ENCODE data around the gene BANF2.

- TF ChIP-seq CTCF (IDR thresholded peaks at IDR 0.05; ENCODE audit: poor library complexity, severe bottlenecking) (no peak), EP300 (conservative IDR thresholded peaks at IDR 0.05; ENCODE audit: poor library complexity, severe bottlenecking) (no peak), MXI1 (conservative IDR thresholded peaks at IDR 0.05; ENCODE audit: poor library complexity, severe bottlenecking) (no peak), SMC3 (conservative IDR thresholded peaks at IDR 0.05; ENCODE audit: poor library complexity) (no peak), TAF1 (IDR thresholded peaks at IDR 0.05; ENCODE audit: low read depth) (no peak), EZH2 (IDR thresholded peaks at IDR 0.05; ENCODE audit: borderline replicate concordance, insufficient read depth, low read length, poor library complexity, severe bottlenecking) (no peak), POLR2AphosphoS5 (IDR thresholded peaks at IDR 0.05) (no peak)
These were observed 11.5 kb downstream of the BANF2 start for GRCh38 chr20:17711267-17711627.

Measured in neural cell (in vitro differentiated cells).